H9 (cell line): ENCODE data around the gene ACAD10. TPM values are rescaled to one million over a fixed set of nuclear protein-coding genes. Genes with fewer than 3 reads are reported as not detected.

ENCODE experiments used
- DNase-seq: peaks from one replicate; pipeline ENCODE4 v3.0.0-alpha.2; 2017
- H2AFZ ChIP-seq: one replicate; pipeline ENCODE4 v1.6.1; 2013; ENCODE audit warnings: mild to moderate bottlenecking, low read length, control low read depth, moderate library complexity
- H2AK5ac ChIP-seq: 2 replicates; pipeline ENCODE4 v1.6.1; 2013; ENCODE audit warnings: low read length, control low read depth, mixed read lengths; ENCODE audit not compliant: insufficient read length
- H2BK120ac ChIP-seq: one replicate; pipeline ENCODE4 v1.6.1; 2013; ENCODE audit warnings: low read depth, mild to moderate bottlenecking, low read length, control low read depth, inconsistent platforms; ENCODE audit not compliant: poor library complexity, severe bottlenecking
- H2BK12ac ChIP-seq: 2 replicates; pipeline ENCODE4 v1.6.1; 2013; ENCODE audit warnings: low read length, control low read depth, mixed read lengths, low read depth; ENCODE audit not compliant: insufficient read length
- H2BK15ac ChIP-seq: 2 replicates; pipeline ENCODE4 v1.6.1; 2013; ENCODE audit warnings: low read depth, low read length, control low read depth
- H2BK20ac ChIP-seq: one replicate; pipeline ENCODE4 v1.6.1; 2013; ENCODE audit warnings: low read depth, mild to moderate bottlenecking, low read length, control low read depth, inconsistent platforms; ENCODE audit not compliant: poor library complexity, severe bottlenecking
- H2BK5ac ChIP-seq: 2 replicates; pipeline ENCODE4 v1.6.1; 2013; ENCODE audit warnings: low read length, control low read depth, mixed read lengths; ENCODE audit not compliant: insufficient read length
- H3K14ac ChIP-seq: 2 replicates; pipeline ENCODE4 v1.6.1; 2013; ENCODE audit warnings: low read length, control low read depth; ENCODE audit not compliant: insufficient read depth
- H3K18ac ChIP-seq: 2 replicates; pipeline ENCODE4 v1.6.1; 2013; ENCODE audit warnings: low read depth, mild to moderate bottlenecking, mixed read lengths, low read length, control low read depth; ENCODE audit not compliant: insufficient read length
- H3K23ac ChIP-seq: 2 replicates; pipeline ENCODE4 v1.6.1; 2013; ENCODE audit warnings: low read length, control low read depth, mixed read lengths, low read depth; ENCODE audit not compliant: insufficient read length
- H3K23me2 ChIP-seq: 2 replicates; pipeline ENCODE4 v1.6.1; 2013; ENCODE audit warnings: low read depth, mild to moderate bottlenecking, mixed read lengths, low read length, control low read depth; ENCODE audit not compliant: insufficient read length, poor library complexity, severe bottlenecking
- H3K27ac ChIP-seq: 2 replicates; pipeline ENCODE4 v1.5.1; 2013; ENCODE audit warnings: low read length, control low read depth, mixed read lengths, low read depth; ENCODE audit not compliant: insufficient read length
- H3K27me3 ChIP-seq: 2 replicates; pipeline ENCODE4 v1.6.1; 2013; ENCODE audit warnings: low read length, control low read depth, inconsistent platforms; ENCODE audit not compliant: insufficient read depth
- H3K4ac ChIP-seq: 2 replicates; pipeline ENCODE4 v1.6.1; 2013; ENCODE audit warnings: low read depth, mild to moderate bottlenecking, control low read depth, inconsistent platforms, low read length, moderate library complexity
- H3K4me1 ChIP-seq: 2 replicates; pipeline ENCODE4 v1.6.1; 2013; ENCODE audit warnings: low read length, control low read depth, inconsistent platforms; ENCODE audit not compliant: insufficient read depth
- H3K4me2 ChIP-seq: 2 replicates; pipeline ENCODE4 v1.6.1; 2013; ENCODE audit warnings: low read length, control low read depth, mixed read lengths; ENCODE audit not compliant: insufficient read length, insufficient read depth
- H3K56ac ChIP-seq: 2 replicates; pipeline ENCODE4 v1.6.1; 2013; ENCODE audit warnings: low read depth, mild to moderate bottlenecking, mixed read lengths, low read length, control low read depth; ENCODE audit not compliant: insufficient read length
- H3K79me1 ChIP-seq: 2 replicates; pipeline ENCODE4 v1.6.1; 2013; ENCODE audit warnings: low read depth, mild to moderate bottlenecking, moderate library complexity, low read length, control low read depth, inconsistent platforms; ENCODE audit not compliant: insufficient read depth, poor library complexity, severe bottlenecking
- H3K79me2 ChIP-seq: 2 replicates; pipeline ENCODE4 v1.6.1; 2013; ENCODE audit warnings: low read length, control low read depth, inconsistent platforms; ENCODE audit not compliant: insufficient read depth
- H3K9ac ChIP-seq: 2 replicates; pipeline ENCODE4 v1.6.1; 2013; ENCODE audit warnings: low read length, control low read depth, mixed read lengths; ENCODE audit not compliant: insufficient read length; ENCODE audit errors: extremely low read depth
- H3K9me3 ChIP-seq: one replicate; pipeline ENCODE4 v1.6.1; 2013; ENCODE audit warnings: low read depth, low read length, inconsistent platforms; ENCODE audit not compliant: control insufficient read depth
- H3T11ph ChIP-seq: one replicate; pipeline ENCODE4 v1.6.1; 2013; ENCODE audit warnings: mild to moderate bottlenecking, low read length, control low read depth, inconsistent platforms
- H4K20me1 ChIP-seq: one replicate; pipeline ENCODE4 v1.6.1; 2013; ENCODE audit not compliant: control insufficient read depth, insufficient read length, insufficient read depth
- H4K5ac ChIP-seq: 2 replicates; pipeline ENCODE4 v1.6.1; 2013; ENCODE audit warnings: low read depth, mild to moderate bottlenecking, mixed read lengths, low read length, control low read depth; ENCODE audit not compliant: insufficient read length
- H4K8ac ChIP-seq: replicated peaks from 2 replicates; pipeline ENCODE4 v1.6.1; 2013; ENCODE audit warnings: low read length, control low read depth, mixed read lengths, low read depth; ENCODE audit not compliant: insufficient read length
- H4K91ac ChIP-seq: 2 replicates; pipeline ENCODE4 v1.6.1; 2013; ENCODE audit warnings: low read depth, mild to moderate bottlenecking, moderate library complexity, mixed read lengths, low read length, control low read depth; ENCODE audit not compliant: insufficient read length
- H3K27ac Mint-ChIP-seq, 3 experiments: 2 replicates in 2 of 3; 3 replicates in 1 of 3; pipeline ENCODE4 v1.8.0; 2020 to 2021; ENCODE audit warnings: mixed read lengths in 3 of 3, mild to moderate bottlenecking in 1 of 3, moderate library complexity in 1 of 3
- H3K27me3 Mint-ChIP-seq: 2 replicates; pipeline ENCODE4 v1.8.0; 2021; ENCODE audit warnings: low read depth, mild to moderate bottlenecking, moderate library complexity, mixed read lengths
- H3K36me3 Mint-ChIP-seq, 3 experiments: 2 replicates in 2 of 3; 3 replicates in 1 of 3; pipeline ENCODE4 v1.8.0; 2020 to 2021; ENCODE audit warnings: low read depth in 3 of 3, mixed read lengths in 3 of 3; ENCODE audit not compliant: insufficient read depth in 1 of 3
- H3K4me1 Mint-ChIP-seq, 2 experiments: 2 replicates each; pipeline ENCODE4 v1.8.0; 2020; ENCODE audit warnings: mixed read lengths in 2 of 2
- H3K4me3 Mint-ChIP-seq, 2 experiments: 2 replicates in 1 of 2; 3 replicates in 1 of 2; pipeline ENCODE4 v1.8.0; 2020 to 2021; ENCODE audit warnings: mild to moderate bottlenecking in 2 of 2, mixed read lengths in 2 of 2, moderate library complexity in 1 of 2
- H3K9me3 Mint-ChIP-seq, 2 experiments: 2 replicates in 1 of 2; 3 replicates in 1 of 2; pipeline ENCODE4 v1.8.0; 2020; ENCODE audit warnings: mild to moderate bottlenecking in 2 of 2, mixed read lengths in 2 of 2, moderate library complexity in 1 of 2
- WGBS: extraction: QIAGEN DNeasy Blood & Tissue Kit; methylation state at CpG from one replicate; pipeline ENCODE4 v1.1.7; 2013; ENCODE audit warnings: missing lambda C conversion rate, low lambda C conversion rate, mixed read lengths; ENCODE audit not compliant: insufficient read length; ENCODE audit errors: extremely low coverage; 5-methylcytosine and 5-hydroxymethylcytosine counted together
- total RNA-seq: library from RNA; stranded (reverse); gene quantifications from 2 replicates; pipeline ENCODE4 v1.2.1, GENCODE V29; 2021
- TF ChIP-seq, protein P1 (sequence below): fragments of 200-600 bp; sonication (generic); conservative IDR thresholded peaks from 3 replicates; pipeline ENCODE4 v1.8.0; 2021; ENCODE audit warnings: antibody characterized with exemption, mild to moderate bottlenecking

Gene ACAD10
- total RNA-seq, 1 experiment from 2014 or later = 25.7 TPM

GRCh38 chr12:111759991-111760390 is 74.1 kb downstream of the ACAD10 start:
- no peak for DNase-seq
- TF ChIP-seq, protein P1, sequence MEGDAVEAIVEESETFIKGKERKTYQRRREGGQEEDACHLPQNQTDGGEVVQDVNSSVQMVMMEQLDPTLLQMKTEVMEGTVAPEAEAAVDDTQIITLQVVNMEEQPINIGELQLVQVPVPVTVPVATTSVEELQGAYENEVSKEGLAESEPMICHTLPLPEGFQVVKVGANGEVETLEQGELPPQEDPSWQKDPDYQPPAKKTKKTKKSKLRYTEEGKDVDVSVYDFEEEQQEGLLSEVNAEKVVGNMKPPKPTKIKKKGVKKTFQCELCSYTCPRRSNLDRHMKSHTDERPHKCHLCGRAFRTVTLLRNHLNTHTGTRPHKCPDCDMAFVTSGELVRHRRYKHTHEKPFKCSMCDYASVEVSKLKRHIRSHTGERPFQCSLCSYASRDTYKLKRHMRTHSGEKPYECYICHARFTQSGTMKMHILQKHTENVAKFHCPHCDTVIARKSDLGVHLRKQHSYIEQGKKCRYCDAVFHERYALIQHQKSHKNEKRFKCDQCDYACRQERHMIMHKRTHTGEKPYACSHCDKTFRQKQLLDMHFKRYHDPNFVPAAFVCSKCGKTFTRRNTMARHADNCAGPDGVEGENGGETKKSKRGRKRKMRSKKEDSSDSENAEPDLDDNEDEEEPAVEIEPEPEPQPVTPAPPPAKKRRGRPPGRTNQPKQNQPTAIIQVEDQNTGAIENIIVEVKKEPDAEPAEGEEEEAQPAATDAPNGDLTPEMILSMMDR = no peak
- Histone ChIP-seq H3K9ac (no peak overlapping the region), H2AFZ (no peak overlapping the region), H4K20me1 (no peaks in the 10 kb centered on the region), H3K79me1 (no peaks in the 10 kb centered on the region), H4K8ac (no peak overlapping the region), H3K23ac (no peak overlapping the region), H3K27me3 (no peaks in the 10 kb centered on the region), H3T11ph (no peak overlapping the region), H3K18ac (no peak overlapping the region), H2BK20ac (no peak overlapping the region), H2BK12ac (no peak overlapping the region), H3K79me2 (no peaks in the 10 kb centered on the region), H3K4me1 (no peaks in the 10 kb centered on the region), H2AK5ac (no peak overlapping the region), H4K91ac (no peak overlapping the region), H4K5ac (no peak overlapping the region), H3K14ac (no peak overlapping the region), H3K4me2 (no peak overlapping the region), H3K9me3 (no peaks in the 10 kb centered on the region), H2BK15ac (no peak overlapping the region), H3K23me2 (no peaks in the 10 kb centered on the region), H3K27ac (no peak overlapping the region), H2BK120ac (no peak overlapping the region), H3K4ac (no peak overlapping the region), H2BK5ac (no peak overlapping the region), H3K56ac (no peak overlapping the region)
- Mint-ChIP-seq H3K27me3 (peaks cover 3% of the 10 kb centered on the region), H3K4me3 (no peak overlapping the region), H3K36me3 (peaks cover 4 to 10% (median 7%) of the 10 kb centered on the region in 3 experiments; a peak in 4 of 7 replicates), H3K9me3 (no peaks in the 10 kb centered on the region), H3K27ac (no peak overlapping the region), H3K4me1 (peaks cover 27 to 35% of the 10 kb centered on the region in 2 experiments)
- no CpG with 5 or more reads among the region's 9 CpGs for WGBS
